GM12892 (cell line): ENCODE data around the gene COL1A1.

Source experiments
- DNase-seq: peaks from one replicate; pipeline ENCODE4 v3.0.0; 2011; ENCODE audit not compliant: insufficient read length
- FAIRE-seq: peaks from 2 replicates; lab custom pipeline; 2011; peaks lifted over from hg19 to GRCh38; lab: Jason Lieb, UNC
- POLR2A ChIP-seq: IDR thresholded peaks from 2 replicates; pipeline ENCODE4 v1.6.1; 2011; ENCODE audit warnings: low read depth, low read length, control low read depth
- POLR2AphosphoS5 ChIP-seq: IDR thresholded peaks from 2 replicates; pipeline ENCODE4 v1.6.1; 2011; ENCODE audit warnings: low read depth, low read length, control low read depth
- TAF1 ChIP-seq: IDR thresholded peaks from 2 replicates; pipeline ENCODE4 v1.6.1; 2011; ENCODE audit warnings: low read depth, mild to moderate bottlenecking, control low read depth, low read length, borderline replicate concordance

Gene COL1A1

DNA sequence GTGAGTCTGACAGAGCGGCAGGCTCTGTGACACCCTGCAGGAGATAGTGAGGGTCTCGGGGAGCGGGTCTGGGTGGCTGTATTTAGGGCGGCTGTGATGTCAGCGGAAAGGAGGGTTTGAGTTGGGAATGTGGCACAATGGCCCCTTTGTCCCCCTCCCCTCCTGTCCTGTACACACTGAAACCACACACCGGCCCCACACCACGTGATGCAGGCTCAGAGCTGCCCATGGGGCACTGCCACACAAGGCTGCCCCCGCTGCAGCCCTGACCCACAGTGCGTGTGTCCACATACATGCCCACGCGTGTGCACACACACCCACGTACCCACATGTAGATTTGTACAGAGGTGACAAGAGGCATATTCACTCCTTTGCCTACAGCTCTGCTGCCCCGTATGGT, 20.3 kb downstream of the COL1A1 start:
- no peak for FAIRE-seq

GRCh38 chr17:50180620-50181019, 20.8 kb downstream of the COL1A1 start:
- FAIRE-seq (no peak), DNase-seq (no peak)
- TF ChIP-seq TAF1 (no peak), POLR2AphosphoS5 (no peak), POLR2A (no peak)

More for the DNA sequence above, 20.3 kb downstream of the COL1A1 start:
- DNase-seq: no peak
- TF ChIP-seq POLR2AphosphoS5 (no peak), POLR2A (no peak), TAF1 (no peak)

- DNase-seq: no peak
- no peak for FAIRE-seq
- TF ChIP-seq POLR2AphosphoS5 (no peak), TAF1 (no peak), POLR2A (no peak)
These were observed 21.3 kb downstream of the COL1A1 start for GRCh38 chr17:50180111-50180510.

- DNase-seq (peak; percentile 67), FAIRE-seq (peak; percentile 79)
- TF ChIP-seq POLR2AphosphoS5: no peak
- no peak for TF ChIP-seq TAF1
- no peak for TF ChIP-seq POLR2A
These were observed 23.2 kb downstream of the COL1A1 start for GRCh38 chr17:50177983-50178834.

- no peak for FAIRE-seq
- TF ChIP-seq POLR2A (no peak), TAF1 (no peak), POLR2AphosphoS5 (no peak)
These were observed 24.0 kb downstream of the COL1A1 start for GRCh38 chr17:50177476-50177875.

GRCh38 chr17:50176559-50177357, 24.7 kb downstream of the COL1A1 start:
- DNase-seq (no peak), FAIRE-seq (no peak)

More at GRCh38 chr17:50177476-50177875, 24.0 kb downstream of the COL1A1 start:
- DNase-seq: no peak

DNA sequence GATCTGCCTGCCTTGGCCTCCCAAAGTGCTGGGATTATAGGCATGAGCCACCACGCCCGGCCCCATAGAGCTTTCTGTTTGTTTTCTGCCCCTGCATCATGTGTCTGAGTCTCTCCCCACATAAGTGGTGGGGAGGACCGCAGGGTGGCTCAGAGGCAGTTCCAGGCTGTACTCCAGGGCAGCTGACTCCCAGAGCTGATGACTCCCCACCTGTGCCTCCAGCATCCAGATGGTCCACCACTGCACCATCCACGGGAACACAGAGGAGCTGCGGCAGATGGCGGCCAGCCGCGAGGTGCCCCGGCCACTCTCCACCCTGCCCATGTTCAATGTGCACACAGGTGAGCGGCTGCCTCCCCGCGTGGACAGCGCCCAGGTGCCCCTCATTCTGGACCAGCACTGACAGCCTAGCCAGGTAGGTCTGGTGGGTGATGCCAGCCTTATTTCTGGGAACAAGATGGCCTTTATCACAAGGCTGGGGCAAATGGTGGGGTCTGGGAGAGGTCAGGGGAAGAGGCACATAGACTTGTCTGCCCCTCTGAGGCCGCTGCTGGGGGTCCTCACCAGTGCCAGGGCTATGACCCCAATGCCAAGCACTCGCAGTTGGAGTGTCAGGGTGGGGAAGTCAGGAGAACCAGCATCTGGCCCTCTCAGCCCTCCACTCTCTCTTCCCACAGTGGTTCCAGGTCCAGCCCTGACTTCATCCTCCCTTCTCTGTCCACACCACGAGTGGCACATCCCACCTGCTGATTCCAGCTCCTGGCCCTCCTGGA, 26.2 kb downstream of the COL1A1 start:
- no peak for TF ChIP-seq POLR2A
- DNase-seq: no peak
- FAIRE-seq: no peak

More at GRCh38 chr17:50176559-50177357, 24.7 kb downstream of the COL1A1 start:
- TF ChIP-seq POLR2AphosphoS5 (no peak), TAF1 (no peak), POLR2A (no peak)

- TF ChIP-seq POLR2A: no peak
- TF ChIP-seq TAF1: no peak
- no peak for TF ChIP-seq POLR2AphosphoS5
- no peak for DNase-seq
- FAIRE-seq: no peak
These were observed 27.0 kb downstream of the COL1A1 start for GRCh38 chr17:50174444-50174843.

- no peak for DNase-seq
- TF ChIP-seq TAF1 (no peak), POLR2A (no peak), POLR2AphosphoS5 (no peak)
- FAIRE-seq: no peak
These were observed 28.0 kb downstream of the COL1A1 start for GRCh38 chr17:50173335-50173941.

- no peak for TF ChIP-seq POLR2A
- DNase-seq (no peak), FAIRE-seq (no peak)
These were observed 28.5 kb downstream of the COL1A1 start for GRCh38 chr17:50172936-50173334.

- no peak for DNase-seq
- FAIRE-seq: no peak
- no peak for TF ChIP-seq POLR2A
- no peak for TF ChIP-seq POLR2AphosphoS5
- no peak for TF ChIP-seq TAF1
These were observed 29.3 kb downstream of the COL1A1 start for GRCh38 chr17:50172130-50172529.
